Epidermal melanocyte (primary cell): ENCODE data around the gene GPR75.
"Not testable (repeated sequence)": the region's sequence is repeated elsewhere in the genome, so short reads cannot be mapped to it uniquely, and the experiment has no call there.

Experiments
- DNase-seq: peaks from one replicate; pipeline ENCODE4 v3.0.0; 2011; ENCODE audit warnings: low spot score; ENCODE audit not compliant: insufficient read length

The GPR75 gene

DNA sequence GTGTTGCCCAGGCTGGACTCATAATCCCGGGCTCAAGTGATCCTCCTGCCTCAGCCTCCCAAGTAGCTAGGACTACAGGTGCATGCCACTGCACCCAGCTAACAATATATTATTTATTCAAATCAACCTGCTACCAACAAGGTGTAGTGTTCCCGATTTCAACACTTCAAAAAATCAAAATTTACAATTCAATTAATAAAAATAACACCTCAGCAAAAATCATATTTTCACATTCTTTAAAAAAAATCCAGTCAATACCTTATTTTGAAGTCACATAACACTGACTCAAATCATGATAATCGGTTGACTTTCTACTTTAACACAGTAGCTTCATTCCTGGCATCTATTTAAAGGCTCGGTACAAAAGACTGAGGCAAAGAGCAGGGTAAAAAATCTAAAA, 7.2 kb downstream of the GPR75 start:
- no peak for DNase-seq

GRCh38 chr2:53851052-53851757, 8.6 kb downstream of the GPR75 start:
- DNase-seq, result not testable (repeated sequence)

- no peak for DNase-seq
Measured at GRCh38 chr2:53848062-53848461, 11.7 kb downstream of the GPR75 start.

GRCh38 chr2:53843595-53843994, 16.2 kb downstream of the GPR75 start:
- DNase-seq, result no peak

- no peak for DNase-seq
Measured at GRCh38 chr2:53842891-53843290, 16.9 kb downstream of the GPR75 start.

DNA sequence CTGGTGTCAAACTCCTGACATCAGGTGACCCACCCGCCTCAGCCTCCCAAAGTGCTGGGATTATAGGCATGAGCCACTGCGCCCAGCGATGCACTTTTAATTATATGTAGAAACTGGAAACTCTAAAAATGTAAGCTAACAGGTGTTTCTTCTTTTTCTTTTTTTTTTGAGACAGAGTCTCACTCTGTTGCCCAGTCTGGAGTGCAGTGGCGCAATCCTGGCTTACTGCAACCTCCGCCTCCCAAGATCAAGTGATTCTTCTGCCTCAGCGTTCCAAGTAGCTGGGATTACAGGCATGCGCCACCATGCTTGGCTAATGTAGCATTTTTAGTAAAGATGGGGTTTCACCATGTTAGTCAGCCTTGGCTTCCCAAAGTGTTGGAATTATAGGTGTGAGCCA, 18.1 kb downstream of the GPR75 start:
- DNase-seq, result not testable (repeated sequence)

GRCh38 chr2:53840580-53840979, 19.2 kb downstream of the GPR75 start:
- no peak for DNase-seq

DNA sequence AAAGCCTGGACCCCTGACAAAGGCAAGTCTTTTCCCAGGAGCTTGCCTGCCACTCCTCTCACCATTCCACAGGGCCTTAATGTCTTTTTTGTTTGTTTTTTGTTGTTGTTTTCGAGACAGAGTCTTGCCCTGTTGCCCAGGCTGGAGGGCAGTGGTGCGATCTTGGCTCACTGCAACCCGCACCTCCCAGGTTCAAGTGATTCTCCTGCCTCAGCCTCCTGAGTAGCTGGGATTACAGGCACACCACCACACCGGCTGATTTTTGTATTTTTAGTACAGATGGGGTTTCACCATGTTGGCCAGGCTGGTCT, 29.8 kb downstream of the GPR75 start:
- not testable (repeated sequence) for DNase-seq

- DNase-seq, result no peak
Measured at GRCh38 chr2:53829273-53829979, 30.3 kb downstream of the GPR75 start.

- DNase-seq, result no peak
Measured at GRCh38 chr2:53828331-53828730, 31.4 kb downstream of the GPR75 start.

DNA sequence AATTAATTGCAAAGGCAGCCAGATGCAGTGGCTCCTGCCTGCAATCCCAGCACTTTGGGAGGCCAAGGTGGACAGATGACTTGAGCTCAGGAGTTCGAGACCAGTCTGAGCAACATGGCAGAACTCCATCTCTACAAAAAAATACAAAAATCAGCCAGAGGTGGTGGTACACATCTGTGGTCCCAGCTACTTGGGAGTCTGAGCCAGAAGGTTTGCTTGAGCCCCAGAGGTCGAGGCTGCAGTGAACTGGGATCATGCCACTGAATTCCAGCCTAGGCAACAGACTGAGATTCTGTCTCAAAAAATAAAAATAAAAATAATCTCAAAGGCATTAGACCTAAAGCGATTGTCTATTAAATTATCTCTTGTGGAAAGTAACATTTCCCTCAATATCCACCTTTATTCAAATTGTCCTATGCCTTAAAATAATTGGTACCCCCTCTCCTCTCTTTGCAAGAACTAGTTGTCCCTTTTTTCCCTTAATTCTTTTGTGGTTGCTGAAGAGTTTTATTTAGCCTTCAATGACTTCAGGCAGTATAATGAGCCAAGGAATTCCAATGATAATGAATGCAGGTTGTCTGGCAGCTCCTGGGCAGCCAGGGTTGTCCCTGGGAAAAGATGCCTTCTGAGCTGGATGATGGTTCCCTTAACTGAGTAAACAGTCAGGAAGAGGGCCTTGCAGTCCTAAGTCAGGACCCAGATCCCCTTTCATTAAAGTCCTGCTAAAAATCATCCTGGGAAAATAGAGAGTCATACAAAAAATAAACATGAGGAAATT, 32.2 kb downstream of the GPR75 start:
- no peak for DNase-seq

DNA sequence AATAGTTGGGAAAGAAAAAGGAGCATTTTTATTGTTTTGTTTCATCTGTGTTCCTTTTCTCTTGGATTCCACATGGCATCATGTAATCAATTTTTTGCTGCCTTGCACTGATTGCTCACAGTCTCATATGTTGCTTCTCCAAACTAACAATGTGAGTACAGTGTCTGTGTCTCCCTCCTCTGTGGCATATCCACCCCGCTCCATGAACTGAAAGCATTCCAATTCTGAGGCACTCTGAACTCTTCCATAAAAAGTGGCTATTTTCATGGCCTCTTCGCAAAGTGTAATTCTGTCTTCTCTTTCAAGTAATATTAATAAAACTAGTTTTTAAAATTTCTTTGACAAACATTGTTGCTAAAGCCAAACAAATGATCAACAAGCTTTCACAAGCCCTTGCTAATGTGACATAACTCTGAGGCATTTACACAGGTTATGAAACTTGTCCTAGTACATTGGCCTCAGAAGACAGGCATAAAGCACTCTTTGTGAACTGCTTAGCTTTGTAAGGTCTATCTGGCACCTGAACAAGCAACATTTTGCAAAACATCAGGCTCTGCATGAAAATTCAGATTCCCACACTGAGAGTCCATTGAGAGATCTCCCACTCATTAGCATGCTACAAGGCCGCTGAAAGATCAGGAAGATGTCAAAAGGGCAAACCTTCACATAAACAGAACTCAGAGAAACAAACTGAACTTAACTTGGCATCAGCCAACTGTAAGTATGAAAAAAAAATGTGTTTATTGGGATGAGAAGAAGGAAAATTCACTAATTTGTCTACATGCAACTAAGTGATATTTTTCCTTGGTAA, 33.0 kb downstream of the GPR75 start:
- no peak for DNase-seq

GRCh38 chr2:53826030-53826410, 33.7 kb downstream of the GPR75 start:
- no peak for DNase-seq

- not testable (repeated sequence) for DNase-seq
Measured at GRCh38 chr2:53823639-53824038, 36.1 kb downstream of the GPR75 start.

DNA sequence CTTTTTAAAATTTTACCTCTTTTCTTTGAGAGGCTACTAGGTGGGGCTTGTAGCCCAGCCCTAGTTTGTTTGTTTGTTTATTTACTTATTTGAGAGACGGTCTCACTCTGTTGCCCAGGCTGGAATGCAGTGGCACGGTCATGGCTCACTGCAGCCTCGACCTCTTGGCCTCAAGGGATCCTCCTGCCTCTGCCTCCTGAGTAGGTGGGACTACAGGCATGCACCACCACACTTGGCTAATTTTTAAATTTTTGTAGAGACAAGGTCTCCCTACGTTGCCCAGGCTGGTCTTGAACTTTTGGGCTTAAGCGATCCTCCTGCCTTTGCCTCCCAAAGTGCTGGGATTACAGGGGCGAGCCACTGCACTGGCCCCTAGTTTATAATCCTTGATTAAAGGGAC, 38.0 kb downstream of the GPR75 start:
- DNase-seq, result no peak

DNA sequence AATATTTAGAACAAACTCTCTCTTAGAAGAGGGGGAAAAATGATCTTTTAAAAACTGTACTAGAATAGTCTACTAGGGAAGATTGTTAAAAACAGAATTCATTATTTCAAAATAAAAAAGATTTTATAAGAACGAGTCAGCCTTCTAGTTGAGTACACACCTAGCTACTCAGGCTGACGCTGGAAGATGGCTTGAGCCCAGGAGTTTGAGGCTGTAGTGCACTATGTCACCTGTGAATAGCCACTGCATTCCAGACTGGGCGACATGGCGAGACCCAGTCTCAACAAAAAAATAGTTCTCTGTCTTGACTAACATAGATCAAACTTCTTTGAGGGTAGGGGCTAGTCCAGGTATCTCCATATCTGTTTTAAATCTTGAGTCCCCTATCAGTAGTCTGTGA, 39.1 kb downstream of the GPR75 start:
- no peak for DNase-seq

DNA sequence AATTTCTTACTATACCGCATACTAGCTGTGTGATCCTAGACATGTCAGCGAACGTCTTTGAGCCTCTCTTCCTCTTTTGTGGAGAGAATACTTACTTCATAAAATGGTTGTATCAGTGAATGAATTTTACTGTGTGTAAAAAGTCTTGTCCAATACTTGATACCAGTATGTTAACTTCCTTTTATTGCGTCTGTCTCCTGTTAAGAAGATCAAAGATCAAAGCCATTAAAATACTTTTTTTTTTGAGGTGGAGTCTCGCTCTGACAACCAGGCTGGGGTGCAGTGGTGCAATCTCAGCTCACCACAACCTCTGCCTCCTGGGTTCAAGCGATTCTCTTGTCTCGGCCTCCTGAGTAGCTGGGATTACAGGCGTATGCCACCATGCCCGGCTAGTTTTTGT, 39.7 kb downstream of the GPR75 start:
- DNase-seq, result no peak

DNA sequence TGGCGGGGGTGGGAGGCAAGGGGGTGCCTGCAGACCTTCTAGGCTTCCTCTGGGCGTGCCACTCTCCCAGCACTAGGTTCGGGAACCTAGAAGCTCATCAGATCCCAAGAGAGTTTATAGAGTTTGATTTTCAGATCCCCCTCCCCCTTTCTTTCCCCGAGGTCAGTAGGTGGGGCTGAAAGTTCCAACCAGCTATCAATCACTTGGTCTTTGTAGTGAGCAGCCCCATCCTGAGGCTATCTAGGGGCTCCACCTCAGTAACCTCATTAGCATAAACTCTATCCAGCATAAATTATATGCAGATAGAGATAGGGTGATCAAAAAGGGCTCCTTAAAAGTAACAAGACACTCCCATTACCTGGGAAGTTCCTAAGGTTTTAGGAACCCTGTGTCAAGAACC, 40.1 kb downstream of the GPR75 start:
- DNase-seq, result no peak

GRCh38 chr2:53818854-53819435, 40.8 kb downstream of the GPR75 start:
- no peak for DNase-seq

DNA sequence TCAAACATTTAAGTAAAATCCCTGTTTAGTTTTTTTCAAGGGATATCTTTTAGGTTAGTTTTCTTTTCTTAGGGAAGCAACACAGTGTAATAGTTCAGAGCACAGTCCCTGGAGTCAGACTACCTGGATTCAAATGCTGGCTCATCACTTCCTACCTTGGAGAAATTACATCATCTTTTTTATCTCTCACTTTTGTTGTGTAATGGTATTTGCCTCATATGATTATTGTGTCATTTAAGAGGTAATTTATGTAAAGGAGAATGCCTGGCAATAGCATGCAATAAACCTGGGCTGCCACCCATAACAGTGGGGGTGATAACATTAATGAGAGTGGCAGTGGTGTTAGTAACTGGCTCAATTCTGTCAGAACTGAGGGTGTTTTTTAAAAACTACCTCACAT, 46.6 kb downstream of the GPR75 start:
- DNase-seq, result no peak

GRCh38 chr2:53811601-53812000, 48.2 kb downstream of the GPR75 start:
- no peak for DNase-seq
